Measurements from ENCODE around the gene HS1BP3.

Gene HS1BP3

DNA sequence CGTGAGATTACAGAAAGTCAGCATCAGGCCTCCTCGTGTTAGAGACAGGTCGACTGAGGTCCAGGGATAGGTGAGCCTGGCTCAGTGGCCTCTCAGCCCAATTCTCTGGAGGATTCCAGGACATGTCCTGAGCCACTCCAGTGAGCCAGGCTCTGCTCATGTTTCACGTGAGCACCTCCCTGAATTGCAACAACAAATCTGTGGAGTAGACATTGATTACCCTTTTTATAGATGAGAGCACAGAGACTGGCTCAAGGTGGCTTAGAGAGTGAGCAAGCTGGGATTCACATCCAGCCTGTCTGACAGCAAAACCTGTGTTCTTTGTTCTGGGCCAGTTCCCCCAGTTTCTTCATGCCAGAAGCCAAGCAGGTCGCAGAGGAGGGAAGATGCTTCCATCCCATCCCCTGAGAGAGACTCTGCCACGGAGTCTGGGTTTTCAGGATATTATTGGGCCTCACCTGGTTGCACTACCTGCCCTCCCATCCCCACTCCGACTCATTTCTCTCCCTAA lies 46.4 kb downstream of the HS1BP3 start:
- POLR2A ChIA-PET = interaction anchor here (1.0 to 1.8 kb wide), 3 partner anchors 8 to 157 kb away, joined by 3 to 12 read pairs (median 5); partner anchors contain the start of gene RHOB
- TF ChIP-seq, protein P1, sequence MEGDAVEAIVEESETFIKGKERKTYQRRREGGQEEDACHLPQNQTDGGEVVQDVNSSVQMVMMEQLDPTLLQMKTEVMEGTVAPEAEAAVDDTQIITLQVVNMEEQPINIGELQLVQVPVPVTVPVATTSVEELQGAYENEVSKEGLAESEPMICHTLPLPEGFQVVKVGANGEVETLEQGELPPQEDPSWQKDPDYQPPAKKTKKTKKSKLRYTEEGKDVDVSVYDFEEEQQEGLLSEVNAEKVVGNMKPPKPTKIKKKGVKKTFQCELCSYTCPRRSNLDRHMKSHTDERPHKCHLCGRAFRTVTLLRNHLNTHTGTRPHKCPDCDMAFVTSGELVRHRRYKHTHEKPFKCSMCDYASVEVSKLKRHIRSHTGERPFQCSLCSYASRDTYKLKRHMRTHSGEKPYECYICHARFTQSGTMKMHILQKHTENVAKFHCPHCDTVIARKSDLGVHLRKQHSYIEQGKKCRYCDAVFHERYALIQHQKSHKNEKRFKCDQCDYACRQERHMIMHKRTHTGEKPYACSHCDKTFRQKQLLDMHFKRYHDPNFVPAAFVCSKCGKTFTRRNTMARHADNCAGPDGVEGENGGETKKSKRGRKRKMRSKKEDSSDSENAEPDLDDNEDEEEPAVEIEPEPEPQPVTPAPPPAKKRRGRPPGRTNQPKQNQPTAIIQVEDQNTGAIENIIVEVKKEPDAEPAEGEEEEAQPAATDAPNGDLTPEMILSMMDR (IDR thresholded peaks at IDR 0.05; ENCODE audit: insufficient read depth, low read length, missing control alignments) = no peak
- no peak for DNase-seq (ENCODE audit: low read depth, low spot score)
- H3K4me3 ChIP-seq (ENCODE audit: low read depth, low read length) = no peak overlapping the region
- CTCF ChIA-PET = interaction anchor here (0.7 to 9.1 kb wide), 10 partner anchors 8 to 164 kb away, joined by 3 to 63 read pairs (median 4); partner anchors contain the start of gene RHOB

DNA sequence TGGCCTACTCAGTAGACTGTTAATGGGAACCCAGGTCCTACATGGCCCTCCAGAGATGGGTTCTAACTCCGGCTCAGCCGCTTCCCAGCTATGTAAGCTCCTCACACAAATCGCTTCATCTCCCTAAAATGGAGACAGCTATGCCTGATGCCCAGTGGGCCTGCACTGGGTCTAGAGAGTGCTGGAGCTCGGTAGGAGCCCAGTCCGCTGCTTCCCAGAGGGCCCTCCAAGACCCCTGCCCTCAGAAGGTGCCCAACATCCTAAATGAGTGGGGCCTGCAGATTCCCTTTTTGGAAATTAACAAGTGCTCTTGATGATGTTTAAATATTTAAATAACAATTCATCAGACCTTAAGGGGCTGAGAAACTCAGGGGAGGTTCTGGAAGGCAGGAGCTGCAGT lies 47.1 kb downstream of the HS1BP3 start:
- ChIA-PET CTCF (interaction anchor here (0.7 to 9.1 kb wide), 6 partner anchors 11 to 152 kb away, joined by 3 to 63 read pairs (median 6); partner anchors contain the start of gene HS1BP3), POLR2A (no interaction called here)
- no peak overlapping the region for H3K4me3 ChIP-seq (ENCODE audit: low read depth, low read length)
- TF ChIP-seq, protein P1 (IDR thresholded peaks at IDR 0.05; ENCODE audit: insufficient read depth, low read length, missing control alignments) = no peak
- DNase-seq (ENCODE audit: low read depth, low spot score) = no peak

GRCh38 chr2:20602803-20603202 lies 48.1 kb downstream of the HS1BP3 start:
- CTCF ChIA-PET = interaction anchor here (0.7 to 9.1 kb wide), 15 partner anchors 9 to 201 kb away, joined by 3 to 63 read pairs (median 4); partner anchors contain the start of gene HS1BP3
- DNase-seq (ENCODE audit: low read depth, low spot score) = no peak
- TF ChIP-seq, protein P1 (IDR thresholded peaks at IDR 0.05; ENCODE audit: insufficient read depth, low read length, missing control alignments) = no peak
- no peak overlapping the region for H3K4me3 ChIP-seq (ENCODE audit: low read depth, low read length)
- POLR2A ChIA-PET = interaction anchor here (4.3 kb wide), 1 partner anchor 156 kb away, joined by 25 read pairs; the partner anchor contains the start of gene RHOB

GRCh38 chr2:20600756-20601325 lies 50.1 kb downstream of the HS1BP3 start:
- DNase-seq (ENCODE audit: low read depth, low spot score) = no peak
- no peak overlapping the region for H3K4me3 ChIP-seq (ENCODE audit: low read depth, low read length)
- ChIA-PET CTCF (interaction anchor here (0.6 to 9.1 kb wide), 15 partner anchors 9 to 162 kb away, joined by 3 to 63 read pairs (median 4); partner anchors contain the start of genes HS1BP3 and RHOB), POLR2A (interaction anchor here (4.3 kb wide), 1 partner anchor 154 kb away, joined by 25 read pairs; the partner anchor contains the start of gene RHOB)
- TF ChIP-seq, protein P1 (IDR thresholded peaks at IDR 0.05; ENCODE audit: insufficient read depth, low read length, missing control alignments) = no peak

GRCh38 chr2:20599861-20600461 lies 50.9 kb downstream of the HS1BP3 start:
- no peak for DNase-seq (ENCODE audit: low read depth, low spot score)
- CTCF ChIA-PET = interaction anchor here (0.6 to 9.1 kb wide), 20 partner anchors 8 to 274 kb away, joined by 3 to 63 read pairs (median 4); no protein-coding TSS in a partner anchor
- no peak overlapping the region for H3K4me3 ChIP-seq (ENCODE audit: low read depth, low read length)
- POLR2A ChIA-PET = interaction anchor here (4.3 kb wide), 1 partner anchor 153 kb away, joined by 25 read pairs; the partner anchor contains the start of gene RHOB
- TF ChIP-seq, protein P1 (IDR thresholded peaks at IDR 0.05; ENCODE audit: insufficient read depth, low read length, missing control alignments) = no peak
